ENCODE measurements around the gene KCNJ18.
"Not testable (repeated sequence)": the region's sequence is repeated elsewhere in the genome, so short reads cannot be mapped to it uniquely, and the experiment has no call there.

- not testable (repeated sequence) for TF ChIP-seq CTCF, POLR2A, POLR2AphosphoS5, EP300 (IDR thresholded peaks at IDR 0.05)
These were observed 35.6 kb upstream of the KCNJ18 start for GRCh38 chr17:21656518-21657309.
